Prostate gland (tissue), 2 donors: Measurements from ENCODE around the gene RIN2.

ENCODE experiments used
- POLR2A ChIP-seq: fragments of 450-650 bp; IDR thresholded peaks from one replicate; pipeline ENCODE4 v1.6.1; 2016; ENCODE audit warnings: antibody characterized with exemption, mild to moderate bottlenecking
- POLR2AphosphoS5 ChIP-seq: sonication (generic); formaldehyde crosslinking; IDR thresholded peaks from one replicate; pipeline ENCODE4 v1.6.1; 2017; ENCODE audit warnings: antibody characterized with exemption
- TF ChIP-seq, protein P1 (sequence below), 4 experiments: fragments of 200-600 bp in 2 of 4; fragments of 450-650 bp in 2 of 4; sonication (generic) in 2 of 4; IDR thresholded peaks; 1 replicate in 3 of 4; 2 replicates in 1 of 4; pipeline ENCODE4 v1.5.1; 2016 to 2019; ENCODE audit warnings: antibody characterized with exemption in 4 of 4, mild to moderate bottlenecking in 2 of 4, moderate library complexity in 2 of 4

DNA sequence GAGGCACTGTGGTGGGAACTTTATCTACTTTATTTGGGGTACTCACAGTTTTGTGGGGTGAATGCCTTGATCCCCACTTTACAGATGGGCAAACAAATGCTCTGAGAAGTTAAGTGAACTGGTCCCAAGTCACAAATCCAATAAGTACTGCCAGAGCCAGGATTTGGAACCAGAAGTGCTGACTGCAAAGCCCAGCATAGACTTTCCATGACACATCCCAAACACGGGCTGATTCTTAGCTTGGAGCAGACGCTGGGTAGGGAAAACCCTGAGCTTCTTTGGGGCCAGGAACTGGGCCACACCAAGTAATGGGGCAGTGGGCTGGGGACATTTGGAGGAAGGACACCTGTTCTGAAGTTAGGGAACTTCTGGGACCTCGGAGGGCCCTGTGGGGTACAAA is 20.3 kb downstream of the RIN2 start:
- TF ChIP-seq POLR2A: no peak
- TF ChIP-seq, protein P1, sequence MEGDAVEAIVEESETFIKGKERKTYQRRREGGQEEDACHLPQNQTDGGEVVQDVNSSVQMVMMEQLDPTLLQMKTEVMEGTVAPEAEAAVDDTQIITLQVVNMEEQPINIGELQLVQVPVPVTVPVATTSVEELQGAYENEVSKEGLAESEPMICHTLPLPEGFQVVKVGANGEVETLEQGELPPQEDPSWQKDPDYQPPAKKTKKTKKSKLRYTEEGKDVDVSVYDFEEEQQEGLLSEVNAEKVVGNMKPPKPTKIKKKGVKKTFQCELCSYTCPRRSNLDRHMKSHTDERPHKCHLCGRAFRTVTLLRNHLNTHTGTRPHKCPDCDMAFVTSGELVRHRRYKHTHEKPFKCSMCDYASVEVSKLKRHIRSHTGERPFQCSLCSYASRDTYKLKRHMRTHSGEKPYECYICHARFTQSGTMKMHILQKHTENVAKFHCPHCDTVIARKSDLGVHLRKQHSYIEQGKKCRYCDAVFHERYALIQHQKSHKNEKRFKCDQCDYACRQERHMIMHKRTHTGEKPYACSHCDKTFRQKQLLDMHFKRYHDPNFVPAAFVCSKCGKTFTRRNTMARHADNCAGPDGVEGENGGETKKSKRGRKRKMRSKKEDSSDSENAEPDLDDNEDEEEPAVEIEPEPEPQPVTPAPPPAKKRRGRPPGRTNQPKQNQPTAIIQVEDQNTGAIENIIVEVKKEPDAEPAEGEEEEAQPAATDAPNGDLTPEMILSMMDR (IDR thresholded peaks at IDR 0.05): no peak
- TF ChIP-seq POLR2AphosphoS5: no peak
